SIG-M5 treated with dmso at 0.1 percent for 504 hours (cell line): ENCODE measurements around the gene CDH23.

ENCODE experiments used
- DNase-seq: peaks from one replicate; lab custom pipeline; 2025; ENCODE audit not compliant: unreplicated experiment; lab: John Stamatoyannopoulos, UW

Gene CDH23

DNA sequence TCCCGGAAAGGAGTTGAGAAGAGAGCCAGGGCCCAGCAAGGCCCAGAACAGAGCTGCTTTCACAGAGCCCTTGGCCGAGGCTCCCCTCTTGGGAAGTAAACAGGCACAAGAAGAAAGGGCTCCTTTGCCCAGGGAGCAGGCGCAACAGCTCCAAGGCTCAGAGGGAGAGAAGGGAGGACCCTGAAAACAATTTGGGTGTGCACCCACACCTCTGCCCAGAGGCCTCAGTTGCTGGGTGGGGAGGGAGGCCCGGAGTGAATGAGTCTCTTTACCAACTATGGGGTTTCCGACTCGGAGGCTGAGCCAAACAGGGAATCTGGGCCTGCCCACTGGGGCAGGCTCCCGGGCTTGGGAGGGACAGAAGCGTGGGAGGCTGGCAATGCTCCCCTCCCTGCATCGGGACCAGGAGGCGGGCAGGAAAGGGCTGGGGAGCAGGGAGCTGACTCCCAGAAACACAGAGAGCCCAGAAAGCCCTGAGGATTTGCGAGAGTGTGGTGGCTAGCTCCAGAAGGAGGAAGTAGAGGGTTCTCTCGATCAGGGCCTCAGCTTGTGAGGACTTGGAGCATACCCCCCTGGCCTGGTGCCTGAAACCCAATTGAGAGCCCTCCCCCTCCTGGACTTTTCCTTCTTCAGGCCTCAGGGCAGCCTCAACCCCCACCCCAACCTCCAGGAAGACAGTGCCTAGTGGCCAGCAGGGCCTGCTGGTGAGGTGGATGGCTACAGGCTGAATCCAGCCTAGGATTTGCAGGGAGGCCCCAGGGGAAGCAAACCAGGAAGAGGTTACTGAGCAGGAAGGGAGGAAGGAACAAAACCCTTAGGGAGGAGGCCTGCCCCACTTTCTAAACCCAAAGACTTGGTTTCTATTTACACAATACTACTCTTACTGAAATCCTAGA is 316.7 kb downstream of the CDH23 start:
- DNase-seq: peak; percentile 91

DNA sequence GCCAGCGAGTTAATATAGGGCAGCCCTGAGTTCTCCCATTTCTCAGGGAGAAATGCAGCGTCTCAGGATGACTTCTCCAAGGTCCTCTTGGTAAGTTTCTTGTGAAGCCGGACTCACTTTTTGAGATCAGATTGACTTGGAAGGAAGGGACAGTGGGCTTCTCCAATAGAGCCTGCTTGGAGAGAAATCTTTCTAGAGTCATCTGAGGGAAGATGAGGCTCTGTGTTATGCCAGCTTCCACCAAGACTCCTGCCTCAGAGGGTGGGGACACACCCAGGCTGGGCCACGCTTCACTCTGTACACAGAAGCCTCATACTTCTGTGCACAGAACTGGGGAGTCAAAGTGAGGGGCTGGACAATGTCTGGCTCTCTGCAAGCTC is 317.3 kb downstream of the CDH23 start:
- DNase-seq: no peak

DNA sequence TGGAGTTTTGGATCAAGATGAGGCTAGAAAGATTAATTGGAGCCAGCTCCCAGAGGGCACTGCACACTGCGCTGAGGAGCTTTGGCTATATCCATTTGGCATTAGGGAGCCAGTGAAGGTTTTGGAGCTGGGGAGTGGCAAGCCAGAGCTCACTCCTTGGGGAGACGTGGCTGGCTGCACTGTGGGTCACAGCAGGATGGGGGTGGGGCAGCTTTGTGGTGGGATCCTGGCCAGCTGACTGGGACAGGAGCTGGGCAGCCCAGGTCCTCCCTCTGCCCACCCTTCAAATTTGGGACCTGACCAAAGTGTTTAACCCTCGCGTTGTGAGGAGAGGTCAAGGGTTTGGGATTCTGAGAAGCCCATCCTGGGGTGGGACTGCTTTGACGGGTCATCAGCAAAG is 317.9 kb downstream of the CDH23 start:
- no peak for DNase-seq

DNA sequence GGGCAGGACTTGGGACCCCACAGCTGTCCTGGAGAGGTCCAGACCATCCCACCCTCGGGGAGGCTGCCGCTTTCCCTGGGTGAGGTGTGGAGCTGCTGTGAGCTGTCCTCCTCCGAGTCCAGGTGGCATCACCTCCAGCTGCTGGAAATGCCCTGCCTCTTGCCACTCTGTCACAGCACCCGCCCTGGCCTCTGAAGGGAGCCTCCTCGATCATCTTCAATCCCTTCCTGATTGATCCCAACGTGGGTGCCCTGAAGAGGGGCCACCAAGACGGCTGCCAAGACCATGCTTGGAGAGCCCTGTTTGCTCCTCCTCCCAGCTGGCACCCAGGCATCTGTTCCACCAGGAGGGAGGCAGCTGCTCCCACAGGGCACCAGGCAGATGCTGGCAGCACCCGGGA is 318.3 kb downstream of the CDH23 start:
- DNase-seq: no peak

DNA sequence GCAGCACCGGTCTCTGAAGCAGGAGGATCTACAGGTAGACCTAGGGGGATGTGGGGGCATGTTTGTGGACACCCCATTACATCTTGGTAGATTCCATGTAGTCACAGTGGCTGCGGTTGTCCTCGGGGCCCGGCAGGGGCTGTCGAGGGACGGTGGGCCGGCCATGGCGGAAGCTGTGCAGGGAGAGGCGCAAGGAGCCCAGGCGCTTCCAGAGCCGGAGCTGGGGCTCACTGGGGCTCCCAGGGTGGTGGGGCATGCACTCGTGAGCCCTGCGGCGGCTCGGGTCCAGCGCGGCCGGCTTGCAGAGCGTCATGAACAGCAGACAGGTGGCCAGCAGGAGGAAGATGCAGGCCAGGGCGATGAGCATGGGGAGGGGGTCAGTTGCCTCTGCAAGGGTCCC is 319.1 kb downstream of the CDH23 start:
- no peak for DNase-seq

DNA sequence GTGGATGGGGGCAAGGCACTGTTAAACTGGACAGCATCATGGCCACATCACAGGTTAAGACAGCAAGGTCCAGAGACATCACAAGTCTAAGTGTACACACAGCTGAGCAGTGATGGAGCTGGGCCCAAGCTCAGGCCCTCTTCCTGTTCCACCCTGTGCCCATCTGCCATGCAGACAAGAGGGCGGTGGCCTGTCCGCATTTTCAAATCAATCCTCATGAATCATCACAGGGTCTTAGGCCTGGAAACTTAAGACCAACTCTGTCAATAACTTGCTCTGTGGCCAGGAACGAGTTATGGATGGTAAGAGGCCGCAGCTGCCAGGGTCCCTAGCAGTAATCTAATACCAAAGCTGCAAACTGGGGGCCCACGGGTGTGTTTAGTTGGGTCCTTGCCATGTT is 319.7 kb downstream of the CDH23 start:
- no peak for DNase-seq

DNA sequence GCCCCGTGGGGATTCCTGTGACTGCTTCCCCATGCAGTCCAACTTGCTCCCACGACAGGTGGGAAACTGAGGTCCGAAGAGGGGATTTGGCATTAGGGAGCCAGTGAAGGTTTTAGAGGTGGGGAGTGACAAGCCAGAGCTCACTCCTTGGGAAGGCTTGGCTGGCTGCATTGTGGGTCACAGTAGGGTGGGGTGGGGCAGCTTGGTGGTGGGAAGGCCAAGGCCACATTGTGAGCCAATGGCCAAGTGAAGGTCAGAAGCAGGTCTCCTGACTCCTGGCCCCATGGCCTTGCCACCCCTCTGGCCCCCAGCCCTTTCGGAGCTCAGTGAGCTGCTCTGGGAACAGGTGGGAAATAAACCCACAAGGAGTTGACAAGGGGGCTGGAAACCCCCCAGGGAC is 320.3 kb downstream of the CDH23 start:
- no peak for DNase-seq

DNA sequence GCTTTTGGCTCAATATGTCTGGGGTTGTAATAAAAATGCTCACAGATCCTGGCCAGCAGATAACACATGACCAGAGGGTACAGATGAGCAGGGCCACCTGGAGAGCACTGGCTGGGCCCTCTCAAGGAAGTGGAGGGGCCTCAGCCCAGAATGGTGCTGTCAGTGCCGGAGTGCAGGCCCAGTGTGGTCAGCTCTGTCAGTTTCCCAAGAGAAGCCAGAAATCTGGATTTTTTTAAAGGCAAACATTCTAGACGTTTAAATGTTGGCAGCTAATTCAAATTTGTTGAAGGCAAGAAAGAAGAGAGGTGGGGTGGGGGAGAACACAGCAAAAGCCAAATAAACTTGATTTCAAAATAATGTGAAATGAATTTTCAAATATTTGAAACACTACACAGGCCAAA is 320.8 kb downstream of the CDH23 start:
- no peak for DNase-seq

DNA sequence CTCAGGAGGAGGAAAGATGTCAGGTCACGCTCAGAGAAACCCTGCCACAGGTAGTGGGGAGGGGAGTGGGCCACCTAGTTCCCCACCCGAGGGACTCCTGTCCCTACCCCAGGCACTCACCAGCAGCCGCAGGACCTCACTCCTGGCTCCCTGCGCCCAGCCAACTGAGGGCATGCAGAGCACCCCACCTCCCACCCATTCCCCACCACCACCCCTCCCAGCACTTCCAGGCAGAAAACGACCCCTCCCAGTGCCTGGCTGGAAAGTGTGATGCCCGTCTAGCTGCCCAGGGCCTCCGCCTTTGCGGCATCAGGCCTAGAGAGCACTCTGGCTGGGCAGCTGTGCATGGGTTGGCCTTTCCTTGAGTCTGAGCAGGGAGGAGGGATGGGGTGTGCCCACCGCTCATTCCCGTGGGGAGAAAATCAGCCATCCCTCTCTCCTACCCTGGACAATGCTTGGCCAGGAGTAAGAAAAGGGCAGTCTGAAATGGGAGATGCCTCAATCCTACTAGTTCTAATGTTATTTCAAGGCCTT is 321.5 kb downstream of the CDH23 start:
- DNase-seq: no peak

DNA sequence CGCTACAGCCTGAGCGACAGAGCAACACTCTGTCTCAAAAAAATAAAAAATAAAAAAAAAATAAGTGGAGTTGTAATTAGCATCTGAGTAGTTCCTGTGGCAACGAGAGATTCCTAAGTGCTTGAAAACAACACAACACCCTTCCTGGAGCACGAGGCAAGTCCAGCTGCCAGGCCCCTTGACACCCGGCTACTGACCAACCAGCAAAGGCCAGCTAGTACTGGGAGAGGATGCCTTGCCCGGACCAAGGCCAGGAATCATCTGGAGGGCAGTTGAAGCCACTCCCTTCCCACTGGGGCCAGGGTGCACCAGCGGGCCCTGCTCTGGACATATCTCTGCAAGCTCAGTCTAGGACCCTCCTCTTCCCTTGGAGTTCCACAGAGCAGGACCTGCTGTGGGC is 322.3 kb downstream of the CDH23 start:
- no peak for DNase-seq

DNA sequence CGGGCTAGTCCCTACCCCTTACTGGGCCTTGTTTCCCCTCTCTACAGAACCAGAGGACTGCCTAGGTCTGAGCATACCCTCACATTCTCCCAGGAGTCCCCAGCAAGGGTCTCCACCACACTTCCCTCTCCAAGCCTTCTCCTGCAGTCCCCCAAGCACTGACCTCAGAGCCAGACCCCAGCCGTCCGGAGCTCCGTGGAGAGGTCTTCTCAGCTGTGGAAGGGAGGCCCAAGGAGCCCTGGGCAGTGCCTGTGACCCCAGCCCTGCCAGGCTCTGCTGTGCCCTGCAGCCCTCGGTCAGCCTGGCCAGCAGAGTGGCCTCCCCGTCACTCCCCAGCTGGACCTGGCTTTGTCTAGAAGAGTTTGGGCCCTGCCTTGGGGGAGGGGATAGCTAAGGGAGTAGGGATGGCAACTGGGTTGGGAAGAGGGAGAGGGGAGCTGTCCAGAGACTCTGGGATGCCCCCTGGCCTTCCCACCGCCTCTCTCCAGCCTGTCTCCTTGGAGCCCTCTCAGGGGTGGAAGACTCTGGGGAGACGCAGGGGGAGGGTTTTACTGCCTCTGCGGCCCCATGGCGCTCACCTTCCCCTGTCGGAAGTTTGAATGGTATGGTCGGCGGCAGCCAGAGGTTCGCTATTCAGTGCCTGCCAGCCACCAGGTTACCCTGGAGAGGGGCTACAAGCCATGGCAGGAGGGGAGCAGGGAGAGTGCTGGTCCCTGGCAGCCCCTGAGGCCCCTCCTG is 322.9 kb downstream of the CDH23 start, which contains the start of gene C10orf105:
Gene C10orf105 (minus strand): TSS at position 315 of the 738 bp plus-strand sequence. CDS start 3,441 bp downstream, outside the sequence.
- no peak for DNase-seq

DNA sequence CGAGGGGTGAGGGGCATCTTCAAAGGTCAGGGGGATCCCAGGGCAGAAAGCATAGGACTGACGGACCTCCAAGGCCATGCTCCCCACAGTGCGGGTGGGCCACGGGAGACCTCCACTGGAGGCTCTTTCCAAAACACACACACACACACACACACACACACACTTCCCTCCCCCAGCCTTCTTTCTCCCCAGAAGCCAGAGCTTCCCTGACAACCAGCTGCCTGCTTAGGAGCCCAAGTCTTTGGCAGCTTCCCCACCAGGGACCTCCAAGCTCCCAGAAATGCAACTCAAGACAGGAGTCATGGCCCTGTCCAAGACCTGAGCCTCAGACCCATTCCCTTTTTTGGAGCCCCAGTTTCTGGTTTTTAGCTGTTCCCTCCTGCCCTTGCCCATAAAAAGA is 323.6 kb downstream of the CDH23 start:
- no peak for DNase-seq

DNA sequence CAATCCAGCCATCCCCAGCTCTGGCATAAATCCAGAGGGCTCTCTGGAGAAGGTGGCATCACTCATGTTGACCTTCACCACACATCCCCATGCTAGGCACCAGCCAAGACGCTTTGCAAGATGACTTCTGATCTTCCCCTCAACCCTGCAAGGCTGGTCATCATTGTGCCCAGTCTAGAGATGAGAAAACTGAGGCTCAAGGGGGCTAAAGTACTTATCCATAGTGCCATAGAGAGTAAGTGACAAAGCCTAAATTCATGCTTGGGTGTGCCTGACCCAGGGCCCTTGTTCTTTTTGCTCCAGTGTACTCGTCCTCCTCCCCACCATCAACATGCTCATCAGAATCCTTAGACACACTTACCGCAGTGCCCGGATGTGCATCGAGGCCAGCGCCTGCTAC is 324.6 kb downstream of the CDH23 start:
- no peak for DNase-seq

DNA sequence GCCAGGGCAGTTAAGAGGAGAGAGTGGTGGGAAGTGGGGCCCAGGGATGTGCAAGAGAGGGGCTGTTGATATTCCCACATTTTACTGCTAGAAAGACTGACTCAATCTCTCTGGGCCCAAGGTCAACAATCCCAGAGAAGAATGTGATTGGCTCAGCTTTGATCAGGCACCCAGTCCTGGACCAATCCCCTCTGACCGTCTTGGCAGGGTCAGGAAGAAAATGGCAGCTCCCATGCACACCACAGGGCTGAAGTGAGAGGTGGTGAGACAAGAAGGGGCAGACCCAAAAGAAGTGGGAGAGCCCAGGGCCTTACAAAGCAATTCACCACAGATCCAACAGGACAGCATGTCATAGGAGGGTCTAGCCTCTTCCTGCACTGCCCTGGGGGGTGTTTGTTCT is 326.1 kb downstream of the CDH23 start:
- no peak for DNase-seq

DNA sequence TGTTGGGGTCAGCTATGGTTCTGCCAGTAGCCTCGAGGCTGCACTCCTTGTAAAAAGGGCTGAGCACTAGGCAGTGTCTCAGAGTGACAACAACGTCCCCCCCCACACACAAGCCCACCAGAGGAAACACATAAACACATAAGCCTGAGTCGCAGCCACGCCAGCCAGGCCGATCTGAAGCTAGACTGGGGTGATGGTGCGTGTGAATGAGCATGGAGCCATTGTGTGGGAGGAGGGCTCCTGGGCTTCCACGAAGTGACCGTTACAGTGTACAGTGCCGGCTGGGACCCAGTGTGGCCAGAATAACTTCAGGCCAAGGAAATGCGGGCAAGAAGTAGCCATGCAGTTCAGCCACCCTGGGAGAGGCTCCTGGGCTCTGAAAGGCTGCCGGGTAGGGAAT is 326.6 kb downstream of the CDH23 start:
- no peak for DNase-seq

DNA sequence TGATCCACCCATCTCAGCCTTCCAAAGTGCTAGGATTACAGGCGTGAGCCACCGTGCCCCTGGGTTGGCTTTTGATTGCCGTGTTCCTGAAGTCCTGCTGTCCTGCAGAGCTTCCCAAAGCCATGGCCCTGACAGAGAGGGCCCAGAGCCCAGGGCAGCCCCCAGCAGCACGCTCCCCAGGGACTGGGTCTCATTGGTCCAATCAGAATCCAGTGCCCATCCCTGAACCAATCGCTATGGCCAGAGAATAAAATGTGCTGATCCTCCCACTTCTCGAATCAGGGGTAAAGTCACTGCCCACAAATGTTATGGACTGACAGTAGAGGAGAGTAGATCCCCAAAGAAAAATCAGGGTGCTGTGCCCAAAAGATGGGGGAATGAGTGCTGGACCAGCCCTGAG is 327.8 kb downstream of the CDH23 start:
- DNase-seq: no peak

DNA sequence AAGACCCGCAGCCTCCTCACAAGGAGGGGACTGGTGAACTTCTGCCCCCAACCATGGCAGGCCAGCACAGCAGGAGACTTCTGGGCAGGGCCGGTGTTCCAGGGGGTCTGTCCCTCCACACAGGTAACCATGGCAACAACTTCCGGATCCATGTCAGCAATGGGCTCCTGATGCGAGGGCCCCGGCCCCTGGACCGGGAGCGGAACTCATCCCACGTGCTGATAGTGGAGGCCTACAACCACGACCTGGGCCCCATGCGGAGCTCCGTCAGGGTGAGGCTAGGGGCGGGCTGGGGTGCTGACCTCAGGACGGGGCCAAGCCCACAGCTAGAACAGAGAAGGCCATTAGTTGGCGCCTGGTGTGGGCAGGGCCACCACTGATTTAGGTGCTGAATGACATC is 328.5 kb downstream of the CDH23 start:
- no peak for DNase-seq

DNA sequence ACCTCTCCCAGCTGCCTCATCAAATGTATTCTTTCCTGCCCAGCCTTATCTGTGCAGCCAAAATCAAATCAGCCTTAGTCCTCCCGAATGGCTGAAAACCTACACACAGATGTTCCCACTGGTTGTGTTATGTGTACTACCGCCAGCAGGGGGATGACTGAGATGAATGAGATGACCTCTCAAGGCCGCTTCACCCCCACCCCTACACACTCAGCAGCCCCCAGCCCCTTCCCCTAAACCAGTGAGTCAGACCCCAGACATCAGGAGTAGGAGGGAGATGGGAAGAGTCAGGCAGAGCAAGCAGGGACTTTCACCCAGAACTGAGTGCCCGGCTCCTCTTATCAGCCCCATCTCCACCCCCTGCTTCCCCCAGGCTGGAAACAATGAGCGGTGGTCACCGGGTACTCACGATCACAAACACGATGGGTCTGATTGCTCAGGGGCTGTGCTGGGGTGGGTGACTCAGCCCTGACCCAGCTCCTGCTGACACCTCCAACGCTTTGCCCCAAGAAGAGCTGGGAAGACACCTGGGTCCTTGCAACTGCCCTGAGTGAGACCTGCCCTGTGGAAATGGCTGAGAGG is 329.4 kb downstream of the CDH23 start:
- DNase-seq: peak; percentile 21

DNA sequence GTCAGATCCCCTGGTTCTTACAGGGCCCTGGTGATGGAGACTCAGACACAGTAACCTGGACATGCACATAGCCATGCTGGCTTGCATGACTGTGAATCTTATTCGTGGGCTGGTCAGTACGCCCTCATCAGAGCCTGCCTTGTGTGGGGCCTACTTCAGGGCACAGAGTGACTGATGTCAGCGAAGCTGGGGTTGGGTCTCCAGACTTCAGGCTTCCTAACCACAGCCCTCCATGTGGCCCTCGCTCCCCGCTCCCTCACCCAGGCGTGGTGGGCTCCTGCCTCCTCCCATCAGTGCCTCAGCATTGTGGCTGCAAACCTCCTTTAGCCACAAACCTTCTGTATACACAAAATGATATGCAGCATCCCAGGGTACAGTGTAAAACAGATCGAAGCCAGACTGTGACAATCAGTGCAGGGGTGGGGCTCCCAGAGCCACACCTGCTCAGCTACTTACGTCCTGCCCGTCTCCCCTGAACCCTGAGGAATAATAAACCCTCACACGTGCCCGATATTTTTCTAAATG is 329.9 kb downstream of the CDH23 start:
- DNase-seq: no peak

DNA sequence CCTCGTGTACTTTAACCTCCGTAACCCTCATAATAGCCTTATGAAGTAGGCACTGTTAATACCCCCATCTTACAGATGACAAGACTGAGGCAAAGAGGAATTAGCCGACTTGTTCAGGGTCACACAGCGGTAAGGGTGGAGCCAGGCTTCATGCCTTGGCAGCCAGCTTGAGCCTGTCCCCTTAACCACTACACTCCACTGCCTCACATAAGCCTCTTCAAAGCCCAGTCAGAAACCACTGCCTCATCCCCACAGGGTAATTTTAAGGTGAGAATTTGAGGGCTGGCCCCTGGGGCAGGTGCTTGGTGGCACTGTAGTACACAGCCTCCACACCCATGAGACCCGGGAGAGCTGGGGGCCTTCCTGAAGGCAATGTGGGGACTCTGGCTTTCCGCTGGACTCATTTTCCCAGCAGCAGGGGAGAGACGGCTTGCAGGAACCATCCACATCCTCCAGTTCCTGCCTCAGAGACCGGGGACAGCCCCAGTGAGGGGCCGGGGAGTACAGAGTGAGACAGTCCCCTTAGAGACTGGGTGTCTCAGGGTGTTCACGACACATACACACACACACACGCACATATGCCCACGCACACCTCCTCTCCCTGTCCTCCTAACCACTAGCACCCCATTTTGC is 330.5 kb downstream of the CDH23 start:
- DNase-seq: no peak
